GM10847 (cell line): Measurements from ENCODE around the gene DCAF11.

ENCODE experiments used
- POLR2A ChIP-seq: IDR thresholded peaks from 2 replicates; pipeline ENCODE4 v1.6.1; 2011; ENCODE audit not compliant: insufficient read length; ENCODE audit errors: extremely low read depth

The DCAF11 gene

GRCh38 chr14:24074625-24075484 is 39.7 kb upstream of the DCAF11 start:
- TF ChIP-seq POLR2A: no peak

DNA sequence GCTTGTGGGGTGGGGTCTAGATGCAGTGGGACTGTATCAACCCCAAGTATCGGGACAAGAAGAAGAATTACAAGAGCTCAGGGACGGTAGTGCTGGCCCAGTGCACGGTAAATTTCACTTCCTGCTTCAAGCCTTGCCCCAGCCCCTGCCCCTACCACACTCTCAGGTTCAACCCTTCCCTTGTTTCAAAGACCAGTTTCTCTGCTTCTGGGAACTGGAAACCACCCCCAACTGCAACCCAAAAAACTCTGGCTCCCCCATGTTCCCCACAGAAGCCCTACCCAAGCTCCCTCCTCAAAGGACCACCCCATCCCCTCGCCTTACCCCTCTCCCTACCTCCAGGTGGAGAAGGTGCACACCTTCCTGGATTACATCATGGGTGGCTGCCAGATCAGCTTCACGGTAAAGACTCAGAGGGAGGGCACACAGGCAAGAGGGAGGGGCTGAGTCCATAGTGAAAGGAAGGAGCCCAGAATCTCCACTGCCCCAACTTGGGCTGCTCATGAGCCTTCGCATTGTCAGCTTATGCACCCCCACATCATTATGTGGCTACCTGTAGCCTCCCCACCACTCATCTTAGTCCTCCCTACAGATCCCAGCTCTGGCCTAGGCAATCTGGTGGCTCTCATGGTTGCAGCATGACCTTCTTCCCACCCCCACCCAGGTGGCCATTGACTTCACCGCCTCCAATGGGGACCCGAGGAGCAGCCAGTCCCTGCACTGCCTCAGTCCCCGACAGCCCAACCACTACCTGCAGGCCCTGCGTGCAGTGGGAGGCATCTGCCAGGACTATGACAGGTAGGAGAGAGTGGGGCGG is 38.9 kb upstream of the DCAF11 start:
- no peak for TF ChIP-seq POLR2A

DNA sequence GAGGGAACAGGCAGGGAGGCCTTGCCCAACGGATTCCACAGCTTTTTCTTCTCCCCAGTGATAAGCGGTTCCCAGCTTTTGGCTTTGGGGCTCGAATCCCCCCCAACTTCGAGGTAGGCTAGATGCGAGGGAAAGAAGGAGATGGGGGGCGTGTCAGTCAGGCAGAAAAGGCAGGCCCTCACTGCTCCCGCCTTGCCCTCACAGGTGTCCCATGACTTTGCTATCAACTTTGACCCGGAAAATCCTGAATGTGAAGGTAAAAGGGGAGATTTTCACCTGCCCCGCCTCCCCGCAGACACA is 38.3 kb upstream of the DCAF11 start:
- no peak for TF ChIP-seq POLR2A

GRCh38 chr14:24077086-24077485 is 37.5 kb upstream of the DCAF11 start:
- no peak for TF ChIP-seq POLR2A

- no peak for TF ChIP-seq POLR2A
Measured at GRCh38 chr14:24078146-24078545, 36.4 kb upstream of the DCAF11 start.

GRCh38 chr14:24079491-24080141 is 35.0 kb upstream of the DCAF11 start:
- no peak for TF ChIP-seq POLR2A

- no peak for TF ChIP-seq POLR2A
Measured at GRCh38 chr14:24080142-24080530, 34.4 kb upstream of the DCAF11 start.

- peak; percentile 57 for TF ChIP-seq POLR2A
Measured at GRCh38 chr14:24080888-24081738, 33.5 kb upstream of the DCAF11 start.

- no peak for TF ChIP-seq POLR2A
Measured at GRCh38 chr14:24081739-24082211, 32.8 kb upstream of the DCAF11 start.

DNA sequence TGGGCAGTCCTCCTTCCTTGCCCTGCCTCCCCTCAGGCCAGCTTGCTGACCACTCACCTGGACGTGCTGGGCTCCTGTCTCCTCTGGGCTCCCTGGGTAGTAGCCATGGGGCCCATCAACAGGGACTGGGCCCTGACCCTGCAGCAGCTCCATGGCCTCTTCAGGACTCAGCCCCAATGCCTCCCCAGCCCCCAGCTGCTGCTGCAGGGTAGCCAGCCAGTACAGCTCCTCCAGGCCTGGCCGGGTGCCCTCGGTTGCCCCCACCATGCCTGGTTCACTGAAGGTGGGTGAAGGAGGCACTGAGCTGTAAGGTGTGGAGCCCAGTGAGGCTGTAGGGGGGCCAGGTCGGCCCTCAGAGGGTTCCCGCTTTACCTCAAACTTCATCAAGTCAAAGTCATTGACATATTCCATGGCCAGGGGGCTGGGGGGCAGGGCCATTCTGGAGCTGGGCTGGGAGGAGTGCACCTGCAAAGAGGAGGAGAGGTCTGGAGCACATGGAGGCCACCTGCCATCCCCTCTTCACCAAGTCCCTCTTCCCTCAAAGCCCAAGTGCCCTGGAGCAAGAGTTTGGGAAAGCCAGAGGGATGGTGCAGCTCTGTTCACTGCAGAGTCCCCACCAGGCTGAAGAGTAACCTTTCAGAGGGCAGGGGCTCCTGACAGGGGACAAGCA is 32.0 kb upstream of the DCAF11 start:
- no peak for TF ChIP-seq POLR2A

- no peak for TF ChIP-seq POLR2A
Measured at GRCh38 chr14:24083462-24083861, 31.1 kb upstream of the DCAF11 start.

- TF ChIP-seq POLR2A: no peak
Measured at GRCh38 chr14:24084440-24084839, 30.1 kb upstream of the DCAF11 start.

DNA sequence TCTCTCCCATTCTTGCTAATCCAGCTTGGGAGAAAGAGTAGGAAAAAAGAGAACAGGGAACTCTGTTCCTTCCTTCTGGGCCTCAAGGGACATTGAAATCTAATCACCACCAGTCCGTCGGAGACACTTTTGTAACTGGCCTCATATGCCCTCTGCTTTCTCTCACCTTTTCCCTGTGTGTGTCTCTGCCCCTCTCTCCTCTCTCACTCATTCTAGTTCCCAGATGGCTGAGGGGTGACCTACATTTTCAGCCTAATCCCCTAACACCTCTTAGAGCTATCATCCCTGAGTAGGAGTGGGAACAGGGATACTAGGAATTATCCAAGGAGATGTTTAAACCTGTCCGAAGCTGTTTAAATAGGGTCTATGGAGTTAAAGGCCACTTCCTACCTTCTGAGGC is 29.4 kb upstream of the DCAF11 start:
- TF ChIP-seq POLR2A: no peak

- TF ChIP-seq POLR2A: no peak
Measured at GRCh38 chr14:24086193-24086955, 28.2 kb upstream of the DCAF11 start.
